Sigmoid colon (tissue), 7 donors: Measurements from ENCODE around the gene TTK. TPM values are rescaled to one million over a fixed set of nuclear protein-coding genes. Genes with fewer than 3 reads are reported as not detected.

ENCODE experiments used
- DNase-seq: peaks from one replicate; pipeline ENCODE4 v3.0.0-alpha.2; 2019
- H3K27ac ChIP-seq, 4 donors: fragments of 200-600 bp; sonication (generic); one replicate each; pipeline ENCODE4 v1.5.1; 2016 to 2019; ENCODE audit warnings: mild to moderate bottlenecking in 1 of 4
- H3K27me3 ChIP-seq, 3 donors: fragments of 200-600 bp; sonication (generic); one replicate each; pipeline ENCODE4 v1.5.1; 2019; ENCODE audit warnings: mild to moderate bottlenecking in 1 of 3
- H3K36me3 ChIP-seq, 4 donors: fragments of 200-600 bp; sonication (generic); one replicate each; pipeline ENCODE4 v1.5.1; 2016 to 2019
- H3K4me1 ChIP-seq, 4 donors: fragments of 200-600 bp; sonication (generic); one replicate each; pipeline ENCODE4 v1.5.1; 2017 to 2019
- H3K4me3 ChIP-seq, 4 donors: fragments of 200-600 bp; sonication (generic); one replicate each; pipeline ENCODE4 v1.5.1; 2017 to 2019; ENCODE audit warnings: mild to moderate bottlenecking in 2 of 4, moderate library complexity in 1 of 4
- H3K9me3 ChIP-seq, 4 donors: fragments of 200-600 bp in 3 of 4; sonication (generic) in 3 of 4; one replicate each; pipeline versions ENCODE4 v1.5.1 to v1.6.1; 2013 to 2019
- EP300 ChIP-seq, 4 donors: sonication (generic); formaldehyde crosslinking; IDR thresholded peaks; one replicate each; pipeline ENCODE4 v1.6.1; 2017; ENCODE audit warnings: antibody characterized with exemption in 4 of 4
- POLR2A ChIP-seq, 2 donors: fragments of 450-650 bp; IDR thresholded peaks; one replicate each; pipeline ENCODE4 v1.6.1; 2016; ENCODE audit warnings: antibody characterized with exemption in 2 of 2, mild to moderate bottlenecking in 2 of 2, moderate library complexity in 2 of 2
- POLR2AphosphoS5 ChIP-seq, 4 donors: sonication (generic); formaldehyde crosslinking; IDR thresholded peaks; one replicate each; pipeline ENCODE4 v1.6.1; 2017; ENCODE audit warnings: antibody characterized with exemption in 4 of 4
- WGBS, 2 donors: extraction: QIAGEN DNeasy Blood & Tissue Kit; methylation state at CpG; one replicate each; pipeline ENCODE4 v1.1.7; 2013; 5-methylcytosine and 5-hydroxymethylcytosine counted together
- intact Hi-C: fragments of 100-400 bp; cut with DNase I; formaldehyde crosslinking; loops from one replicate; pipeline ENCODE4 v1.15.1; 2023
- polyA plus RNA-seq, 3 donors: library from polyadenylated mRNA; stranded (reverse); fragments of 200-250 nt; gene quantifications; one replicate each; pipeline ENCODE4 v1.2.3, GENCODE V29; 2013
- total RNA-seq, 4 donors: library from RNA; depleted of rRNA; stranded (reverse); fragments of >200 nt; gene quantifications; one replicate each; pipeline ENCODE4 v1.1.0, GENCODE V29; 2016
- TF ChIP-seq, protein P1 (sequence below), 4 experiments: fragments of 450-650 bp in 3 of 4; fragments of 200-600 bp in 1 of 4; IDR thresholded peaks; one replicate each; pipeline ENCODE4 v1.5.1; 2016 to 2019; ENCODE audit warnings: antibody characterized with exemption in 4 of 4, mild to moderate bottlenecking in 3 of 4, moderate library complexity in 2 of 4
- donor health status: healthy with polysubstance abuse.
- donor health status: Bipolar disorder and iron deficiency.
- donor health status: healthy.

Gene TTK
- total and polyA plus RNA-seq, 7 donors, result 0.16 to 5.9 (median 0.55) TPM

DNA sequence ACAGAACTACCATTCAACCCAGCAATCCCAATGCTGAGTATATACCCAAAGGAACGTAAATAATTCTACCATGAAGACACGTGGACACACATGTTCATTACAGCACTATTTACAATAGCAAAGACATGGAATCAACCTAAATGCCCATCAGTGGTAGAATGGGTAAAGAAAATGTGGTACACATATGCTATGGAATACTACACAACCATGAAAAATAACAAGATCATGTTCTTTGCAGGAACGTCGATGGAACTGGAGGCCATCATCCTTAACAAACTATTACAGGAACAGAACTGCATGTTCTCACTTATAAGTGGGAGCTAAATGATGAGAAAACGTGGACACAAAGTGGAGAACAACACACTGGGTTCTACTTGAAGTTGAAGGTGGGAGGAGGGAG is 34.7 kb upstream of the TTK start:
- no peaks in the 10 kb centered on the region for H3K4me1 ChIP-seq
- intact Hi-C loops, result no loop called here
- no peak for TF ChIP-seq POLR2AphosphoS5 (IDR thresholded peaks at IDR 0.05)
- TF ChIP-seq POLR2A (IDR thresholded peaks at IDR 0.05), result no peak
- no peak for TF ChIP-seq EP300 (IDR thresholded peaks at IDR 0.05)
- TF ChIP-seq, protein P1, sequence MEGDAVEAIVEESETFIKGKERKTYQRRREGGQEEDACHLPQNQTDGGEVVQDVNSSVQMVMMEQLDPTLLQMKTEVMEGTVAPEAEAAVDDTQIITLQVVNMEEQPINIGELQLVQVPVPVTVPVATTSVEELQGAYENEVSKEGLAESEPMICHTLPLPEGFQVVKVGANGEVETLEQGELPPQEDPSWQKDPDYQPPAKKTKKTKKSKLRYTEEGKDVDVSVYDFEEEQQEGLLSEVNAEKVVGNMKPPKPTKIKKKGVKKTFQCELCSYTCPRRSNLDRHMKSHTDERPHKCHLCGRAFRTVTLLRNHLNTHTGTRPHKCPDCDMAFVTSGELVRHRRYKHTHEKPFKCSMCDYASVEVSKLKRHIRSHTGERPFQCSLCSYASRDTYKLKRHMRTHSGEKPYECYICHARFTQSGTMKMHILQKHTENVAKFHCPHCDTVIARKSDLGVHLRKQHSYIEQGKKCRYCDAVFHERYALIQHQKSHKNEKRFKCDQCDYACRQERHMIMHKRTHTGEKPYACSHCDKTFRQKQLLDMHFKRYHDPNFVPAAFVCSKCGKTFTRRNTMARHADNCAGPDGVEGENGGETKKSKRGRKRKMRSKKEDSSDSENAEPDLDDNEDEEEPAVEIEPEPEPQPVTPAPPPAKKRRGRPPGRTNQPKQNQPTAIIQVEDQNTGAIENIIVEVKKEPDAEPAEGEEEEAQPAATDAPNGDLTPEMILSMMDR (IDR thresholded peaks at IDR 0.05), result no peak
- no peaks in the 10 kb centered on the region for H3K27me3 ChIP-seq
- peaks cover 0 to 4% (median 2%) of the 10 kb centered on the region in 4 donors for H3K9me3 ChIP-seq
- no peak overlapping the region for H3K27ac ChIP-seq
- WGBS, 2 donors, result 85 to 88% methylated on average over 5 of the region's 5 CpGs
- no peak overlapping the region for H3K4me3 ChIP-seq
- H3K36me3 ChIP-seq, result no peaks in the 10 kb centered on the region
- no peak for DNase-seq

DNA sequence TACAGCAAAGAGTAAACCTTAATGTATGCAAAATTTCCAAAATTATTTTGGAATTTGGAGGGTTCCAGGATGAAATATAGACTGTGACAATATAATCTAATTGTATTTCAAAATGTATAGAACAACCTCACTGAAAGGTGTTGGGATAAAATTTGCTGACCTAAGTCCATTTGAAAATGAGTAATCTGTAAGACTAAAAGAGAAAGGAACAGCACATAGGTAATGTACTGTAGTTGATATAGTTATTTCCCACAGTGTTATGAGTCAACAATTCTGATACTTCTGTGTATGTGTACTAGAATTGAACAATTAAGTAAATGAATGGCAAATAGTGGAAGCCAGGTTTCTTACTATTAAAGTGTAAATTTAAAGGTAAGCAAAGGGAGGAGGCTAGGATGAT is 33.3 kb upstream of the TTK start:
- TF ChIP-seq POLR2AphosphoS5 (IDR thresholded peaks at IDR 0.05), result no peak
- no peak for TF ChIP-seq EP300 (IDR thresholded peaks at IDR 0.05)
- no peak for TF ChIP-seq POLR2A (IDR thresholded peaks at IDR 0.05)
- TF ChIP-seq, protein P1 (IDR thresholded peaks at IDR 0.05), result no peak
- Histone ChIP-seq H3K4me1 (no peaks in the 10 kb centered on the region), H3K4me3 (no peak overlapping the region), H3K27me3 (no peaks in the 10 kb centered on the region), H3K27ac (no peak overlapping the region), H3K36me3 (no peaks in the 10 kb centered on the region), H3K9me3 (peaks cover 0 to 4% (median 2%) of the 10 kb centered on the region in 4 donors)
- DNase-seq, result no peak
- intact Hi-C loops, result no loop called here

DNA sequence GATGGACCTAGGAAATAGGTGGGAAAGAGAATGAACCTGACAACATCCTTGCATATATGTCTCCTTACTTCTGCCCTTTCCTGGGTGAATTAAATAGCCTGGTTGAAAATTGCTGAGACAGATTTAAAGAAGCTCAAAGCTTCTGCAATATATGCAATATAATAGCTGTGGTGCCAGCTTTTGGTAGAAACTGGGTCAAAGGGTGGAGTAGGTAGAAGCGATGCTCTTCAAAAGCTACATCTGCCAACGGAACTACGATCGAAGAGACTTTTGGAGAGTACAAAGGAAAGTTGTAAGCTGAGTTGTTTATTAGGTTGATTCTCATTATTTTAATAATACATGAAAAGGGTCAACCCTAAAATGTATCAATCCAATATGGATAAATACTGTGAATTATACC is 22.8 kb upstream of the TTK start:
- intact Hi-C loops, result no loop called here
- 85 to 95% methylated on average over 4 of the region's 4 CpGs for WGBS, 2 donors
- H3K36me3 ChIP-seq, result no peaks in the 10 kb centered on the region
- H3K4me3 ChIP-seq, result no peak overlapping the region
- no peaks in the 10 kb centered on the region for H3K9me3 ChIP-seq
- TF ChIP-seq EP300 (IDR thresholded peaks at IDR 0.05) (no peak), POLR2A (IDR thresholded peaks at IDR 0.05) (no peak), POLR2AphosphoS5 (IDR thresholded peaks at IDR 0.05) (no peak)
- TF ChIP-seq, protein P1 (IDR thresholded peaks at IDR 0.05), result no peak
- H3K4me1 ChIP-seq, result no peaks in the 10 kb centered on the region
- no peak for DNase-seq
- H3K27me3 ChIP-seq, result no peaks in the 10 kb centered on the region
- no peak overlapping the region for H3K27ac ChIP-seq

DNA sequence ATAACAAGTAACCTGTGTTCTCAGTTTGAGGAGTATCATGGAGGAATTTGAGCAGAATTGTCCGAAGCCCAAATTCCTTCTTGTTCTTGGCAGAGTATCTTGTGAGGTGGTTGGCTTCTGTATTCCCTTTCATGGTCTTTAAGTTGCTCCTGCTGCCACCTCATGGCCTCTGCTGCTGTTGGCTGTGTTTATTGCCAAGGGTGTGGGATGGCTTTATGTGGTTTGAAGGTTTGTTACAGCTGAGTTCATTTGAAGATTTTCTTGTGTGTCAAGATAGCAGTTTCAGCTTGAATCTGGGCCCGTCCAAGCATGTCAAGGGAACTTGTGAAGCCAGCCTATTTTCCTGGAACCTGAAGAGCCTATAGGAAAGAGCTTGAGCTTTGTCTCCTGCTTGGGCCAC is 20.2 kb upstream of the TTK start:
- no peaks in the 10 kb centered on the region for H3K36me3 ChIP-seq
- no peaks in the 10 kb centered on the region for H3K4me1 ChIP-seq
- intact Hi-C loops, result no loop called here
- no peak for TF ChIP-seq POLR2AphosphoS5 (IDR thresholded peaks at IDR 0.05)
- TF ChIP-seq, protein P1 (IDR thresholded peaks at IDR 0.05), result no peak
- no peak for DNase-seq
- H3K9me3 ChIP-seq, result no peaks in the 10 kb centered on the region
- H3K27me3 ChIP-seq, result no peaks in the 10 kb centered on the region
- 23 to 50% methylated on average over 2 of the region's 2 CpGs for WGBS, 2 donors
- H3K27ac ChIP-seq, result no peak overlapping the region
- H3K4me3 ChIP-seq, result no peak overlapping the region

DNA sequence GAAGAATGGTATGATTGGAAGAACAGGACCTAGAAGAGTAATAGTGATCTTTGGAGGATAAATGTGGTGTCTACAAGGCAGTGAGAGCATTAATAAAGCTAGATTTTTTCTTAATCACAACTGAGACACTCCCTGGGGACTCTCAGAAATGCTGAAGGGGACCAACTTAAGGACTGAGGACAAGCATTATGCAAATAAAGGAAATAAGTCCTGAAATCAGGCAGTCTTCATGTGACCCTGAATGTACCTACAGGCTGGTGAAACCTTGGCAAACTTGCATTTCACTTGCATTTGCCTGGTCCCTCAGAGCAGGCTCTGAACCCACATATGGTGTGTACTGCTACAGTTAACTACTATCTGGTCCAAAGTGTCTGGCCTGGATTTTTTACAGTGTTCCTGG is 19.3 kb upstream of the TTK start:
- H3K27me3 ChIP-seq, result no peaks in the 10 kb centered on the region
- no peaks in the 10 kb centered on the region for H3K36me3 ChIP-seq
- no peak for TF ChIP-seq EP300 (IDR thresholded peaks at IDR 0.05)
- TF ChIP-seq POLR2A (IDR thresholded peaks at IDR 0.05), result no peak
- no peak for TF ChIP-seq POLR2AphosphoS5 (IDR thresholded peaks at IDR 0.05)
- TF ChIP-seq, protein P1 (IDR thresholded peaks at IDR 0.05), result no peak
- intact Hi-C loops, result no loop called here
- H3K4me1 ChIP-seq, result no peaks in the 10 kb centered on the region
- DNase-seq, result no peak
- no peak overlapping the region for H3K4me3 ChIP-seq
- no peak overlapping the region for H3K27ac ChIP-seq
- H3K9me3 ChIP-seq, result no peaks in the 10 kb centered on the region
